ENCODE results near the gene C5orf15. TPM values are rescaled to one million over a fixed set of nuclear protein-coding genes. Genes with fewer than 3 reads are reported as not detected.

C5orf15 gene
- total RNA-seq, 1 experiment from 2014 or later = 28.8 TPM

DNA sequence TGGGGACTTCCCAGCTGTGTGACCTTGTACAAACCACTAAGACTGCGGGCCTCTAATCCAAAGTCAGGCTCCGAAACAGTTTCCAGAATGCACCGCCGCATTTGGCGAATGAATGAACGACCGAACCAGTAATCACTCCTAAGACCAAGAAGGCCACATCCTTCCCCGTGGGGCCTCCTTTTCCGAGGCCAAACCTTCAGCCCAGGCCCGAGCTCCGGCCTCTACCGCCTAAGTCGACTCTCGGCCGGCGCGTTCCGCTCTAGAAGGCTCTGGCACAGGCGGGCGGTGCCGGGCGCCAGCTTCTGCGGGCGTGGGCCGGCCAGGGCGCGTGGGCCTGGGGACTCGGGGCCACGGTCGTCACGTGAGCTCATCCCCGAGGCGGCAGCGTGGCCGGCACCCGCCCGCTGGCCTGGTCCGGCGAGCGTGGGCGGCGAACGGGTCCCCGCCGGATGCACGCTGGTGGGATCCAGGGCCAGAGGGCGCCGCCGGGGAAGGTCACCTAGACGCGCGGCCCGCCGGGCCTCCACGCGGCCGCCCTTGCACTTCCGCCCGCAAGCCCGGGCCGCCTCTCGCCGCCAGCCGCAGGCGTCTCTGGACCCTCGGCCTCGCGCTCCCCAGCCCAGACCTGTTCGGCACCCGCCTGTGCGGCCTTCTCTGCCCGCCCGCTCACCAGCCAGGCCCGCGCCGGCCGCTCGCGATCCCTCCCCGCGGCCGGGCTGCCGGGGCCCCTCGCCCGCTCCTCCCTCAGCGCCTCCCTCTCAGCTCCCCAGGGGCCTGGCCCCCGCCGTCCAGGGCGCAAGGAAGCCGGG lies 35.6 kb upstream of the C5orf15 start:
- CTCF ChIA-PET = interaction anchor here (1.0 kb wide), 2 partner anchors 10 to 11 kb away, joined by 3 read pairs; no protein-coding TSS in a partner anchor
- no peaks in the 10 kb centered on the region for H3K27me3 ChIP-seq (ENCODE audit: insufficient read depth, low read length)
- peak overlapping the region; percentile 93 for H3K9ac ChIP-seq (ENCODE audit: low read length)
- TF ChIP-seq ZFX (IDR thresholded peaks at IDR 0.05) = peak; percentile 97
- no peak for TF ChIP-seq ATF3 (IDR thresholded peaks at IDR 0.05)
- peaks cover 24 to 55% of the 10 kb centered on the region in 2 experiments for H3K4me1 ChIP-seq (ENCODE audit: control insufficient read depth in 1 of 2, insufficient read depth in 2 of 2, low read length in 2 of 2)
- DNase-seq (ENCODE audit: low read depth, low spot score) (no peak), ATAC-seq (peak; percentile 12)
- H3K79me2 ChIP-seq (ENCODE audit: insufficient read depth, low read length) = peaks cover 70% of the 10 kb centered on the region
- peak overlapping the region; percentile 99 for H3K27ac ChIP-seq (ENCODE audit: low read depth, low read length)
- H3K9me2 ChIP-seq (ENCODE audit: insufficient read depth) = no peaks in the 10 kb centered on the region
- H3K36me3 ChIP-seq (ENCODE audit: control insufficient read depth in 1 of 2, insufficient read depth in 2 of 2, low read length in 2 of 2) = peaks cover 16 to 18% of the 10 kb centered on the region in 2 experiments; a peak in 3 of 4 replicates
- H3K4me3 ChIP-seq (replicated peaks in 1 of 2; ENCODE audit: low read depth in 1 of 2, low read length in 2 of 2) = peak overlapping the region; percentile 82 to 87
- no TSS peak for BruUV-seq (replicated peaks)
- no peaks in the 10 kb centered on the region for H3K9me3 ChIP-seq (ENCODE audit: control insufficient read depth in 1 of 2, insufficient read depth in 1 of 2, low read depth in 1 of 2, low read length in 2 of 2)
- peaks cover 23% of the 10 kb centered on the region; the same call in 1 of the 2 replicates for H4K20me1 ChIP-seq (ENCODE audit: insufficient read depth)
- no peak overlapping the region for H2AFZ ChIP-seq (ENCODE audit: low read depth, low read length, poor library complexity, severe bottlenecking)
- intact Hi-C loops (cut with micrococcal nuclease) = no loop called here
- RAD21 ChIA-PET (ENCODE audit: low non-redundant PET in 1 of 2, low total read pairs in 2 of 2, uncharacterized antibody in 2 of 2, unreplicated experiment in 2 of 2) = no interaction called here
- POLR2A ChIA-PET = no interaction called here
- peak overlapping the region; percentile 99 for H3K4me2 ChIP-seq (ENCODE audit: low read length)

DNA sequence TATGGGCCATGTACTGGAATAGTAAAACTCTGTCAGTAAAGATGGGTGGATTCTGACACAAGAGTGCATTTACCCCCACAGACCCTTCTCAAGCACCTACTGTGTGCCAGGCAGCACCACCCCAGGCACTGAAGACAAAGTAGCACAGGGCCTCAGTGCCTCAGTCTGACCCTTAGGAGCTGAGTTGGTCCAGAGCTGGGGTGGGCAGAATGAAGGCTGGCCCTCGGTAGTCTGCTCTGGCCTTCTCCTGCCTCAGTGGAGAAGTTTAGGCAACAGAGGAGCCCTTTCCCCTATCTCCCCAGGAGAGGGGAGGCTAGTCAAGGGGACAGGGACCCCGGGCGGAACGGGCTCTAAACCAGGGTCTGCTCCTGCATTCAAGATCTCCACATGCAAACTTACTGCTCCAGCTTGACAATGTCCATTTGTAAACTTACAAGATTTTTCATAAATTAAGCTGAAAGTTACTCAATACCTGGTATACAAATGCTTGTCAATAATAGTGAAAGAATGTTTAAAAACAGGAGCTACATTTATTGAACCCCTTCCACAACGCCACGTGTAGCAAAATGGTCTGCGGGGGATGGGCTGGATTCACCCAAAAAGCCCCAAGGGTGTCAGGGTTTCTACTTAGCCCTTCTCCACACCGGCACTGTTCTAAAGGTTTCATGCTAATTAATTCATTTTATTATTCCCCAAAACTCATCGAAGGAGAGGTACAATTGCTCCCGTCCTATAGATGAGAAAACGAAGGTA lies 34.8 kb upstream of the C5orf15 start:
- H3K27me3 ChIP-seq (ENCODE audit: insufficient read depth, low read length) = no peaks in the 10 kb centered on the region
- no peaks in the 10 kb centered on the region for H3K9me2 ChIP-seq (ENCODE audit: insufficient read depth)
- H3K4me2 ChIP-seq (ENCODE audit: low read length) = peak overlapping the region; percentile 99
- peaks cover 29% of the 10 kb centered on the region; the same call in 1 of the 2 replicates for H4K20me1 ChIP-seq (ENCODE audit: insufficient read depth)
- CTCF ChIA-PET = interaction anchor here (1.0 kb wide), 1 partner anchor 10 kb away, joined by 3 read pairs; no protein-coding TSS in a partner anchor
- RAD21 ChIA-PET (ENCODE audit: low non-redundant PET in 1 of 2, low total read pairs in 2 of 2, uncharacterized antibody in 2 of 2, unreplicated experiment in 2 of 2) = no interaction called here
- H3K36me3 ChIP-seq (ENCODE audit: control insufficient read depth in 1 of 2, insufficient read depth in 2 of 2, low read length in 2 of 2) = peaks cover 16 to 18% of the 10 kb centered on the region in 2 experiments; a peak in 3 of 4 replicates
- H3K79me2 ChIP-seq (ENCODE audit: insufficient read depth, low read length) = peaks cover 77% of the 10 kb centered on the region
- no peak overlapping the region for H2AFZ ChIP-seq (ENCODE audit: low read depth, low read length, poor library complexity, severe bottlenecking)
- no peak for DNase-seq (ENCODE audit: low read depth, low spot score)
- H3K4me1 ChIP-seq (ENCODE audit: control insufficient read depth in 1 of 2, insufficient read depth in 2 of 2, low read length in 2 of 2) = peaks cover 24 to 58% of the 10 kb centered on the region in 2 experiments
- no peaks in the 10 kb centered on the region for H3K9me3 ChIP-seq (ENCODE audit: control insufficient read depth in 1 of 2, insufficient read depth in 1 of 2, low read depth in 1 of 2, low read length in 2 of 2)
- H3K9ac ChIP-seq (ENCODE audit: low read length) = peak overlapping the region; percentile 93
- intact Hi-C loops (cut with micrococcal nuclease) = no loop called here
- POLR2A ChIA-PET = no interaction called here
- TSS peak; percentile 60 for BruUV-seq (replicated peaks)
- ATAC-seq = no peak
- peak overlapping the region; percentile 99 for H3K27ac ChIP-seq (ENCODE audit: low read depth, low read length)
- H3K4me3 ChIP-seq (replicated peaks in 1 of 2; ENCODE audit: low read depth in 1 of 2, low read length in 2 of 2) = peak overlapping the region; percentile 82 to 87
- TF ChIP-seq ZFX (IDR thresholded peaks at IDR 0.05) = no peak
- TF ChIP-seq ATF3 (IDR thresholded peaks at IDR 0.05) = no peak
- TF ChIP-seq FOSL1 (IDR thresholded peaks at IDR 0.05; ENCODE audit: low read depth) = no peak
- TF ChIP-seq EZH2phosphoT487 (IDR thresholded peaks at IDR 0.05; ENCODE audit: borderline replicate concordance) = no peak
- TF ChIP-seq SIN3A (IDR thresholded peaks at IDR 0.05; ENCODE audit: low read depth) = no peak
- TF ChIP-seq CTCF (IDR thresholded peaks at IDR 0.05 in 2 of 3, conservative IDR thresholded peaks at IDR 0.05 in 1 of 3; ENCODE audit: borderline replicate concordance in 1 of 3, insufficient read depth in 1 of 3, low read depth in 2 of 3, low read length in 2 of 3) = no peak
- no peak for TF ChIP-seq POLR2A (IDR thresholded peaks at IDR 0.05; ENCODE audit: borderline replicate concordance, extremely low read depth, insufficient read depth, insufficient read length)
- TF ChIP-seq CBX3 (IDR thresholded peaks at IDR 0.05; ENCODE audit: low read depth) = no peak
- TF ChIP-seq ZNF274 (IDR thresholded peaks at IDR 0.05; ENCODE audit: low read depth, low read length) = no peak
- no peak for TF ChIP-seq RAD21 (IDR thresholded peaks at IDR 0.05; ENCODE audit: low read depth)
- TF ChIP-seq SRF (IDR thresholded peaks at IDR 0.05; ENCODE audit: low read depth) = no peak
- no peak for TF ChIP-seq SP1 (IDR thresholded peaks at IDR 0.05; ENCODE audit: low read depth)
- TF ChIP-seq, protein P1, sequence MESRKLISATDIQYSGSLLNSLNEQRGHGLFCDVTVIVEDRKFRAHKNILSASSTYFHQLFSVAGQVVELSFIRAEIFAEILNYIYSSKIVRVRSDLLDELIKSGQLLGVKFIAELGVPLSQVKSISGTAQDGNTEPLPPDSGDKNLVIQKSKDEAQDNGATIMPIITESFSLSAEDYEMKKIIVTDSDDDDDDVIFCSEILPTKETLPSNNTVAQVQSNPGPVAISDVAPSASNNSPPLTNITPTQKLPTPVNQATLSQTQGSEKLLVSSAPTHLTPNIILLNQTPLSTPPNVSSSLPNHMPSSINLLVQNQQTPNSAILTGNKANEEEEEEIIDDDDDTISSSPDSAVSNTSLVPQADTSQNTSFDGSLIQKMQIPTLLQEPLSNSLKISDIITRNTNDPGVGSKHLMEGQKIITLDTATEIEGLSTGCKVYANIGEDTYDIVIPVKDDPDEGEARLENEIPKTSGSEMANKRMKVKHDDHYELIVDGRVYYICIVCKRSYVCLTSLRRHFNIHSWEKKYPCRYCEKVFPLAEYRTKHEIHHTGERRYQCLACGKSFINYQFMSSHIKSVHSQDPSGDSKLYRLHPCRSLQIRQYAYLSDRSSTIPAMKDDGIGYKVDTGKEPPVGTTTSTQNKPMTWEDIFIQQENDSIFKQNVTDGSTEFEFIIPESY (IDR thresholded peaks at IDR 0.05; ENCODE audit: extremely low read depth, insufficient replicate concordance, low read length) = no peak

Data from HCT116 (cell line).